ENCODE measurements around the gene APMAP. TPM values are rescaled to one million over a fixed set of nuclear protein-coding genes. Genes with fewer than 3 reads are reported as not detected.

APMAP gene
- total RNA-seq, 2 experiments from 2014 or later: 46.9 to 50.9 TPM

- Mint-ChIP-seq H3K4me1 (ENCODE audit: low read depth) (peaks cover 35% of the 10 kb centered on the region), H3K4me3 (no peak overlapping the region), H3K36me3 (ENCODE audit: low read depth) (peaks cover 28% of the 10 kb centered on the region), H3K9me3 (no peaks in the 10 kb centered on the region), H3K27ac (no peak overlapping the region), H3K27me3 (ENCODE audit: low read depth) (no peaks in the 10 kb centered on the region)
- CTCF ChIA-PET: no interaction called here
- no peak for DNase-seq
- intact Hi-C loops (cut with micrococcal nuclease): no loop called here
Observed at GRCh38 chr20:24957326-24958016, 35.1 kb downstream of the APMAP start.

GRCh38 chr20:24956001-24956841 lies 36.3 kb downstream of the APMAP start:
- no peak overlapping the region for H3K4me3 Mint-ChIP-seq
- intact Hi-C loops (cut with micrococcal nuclease): no loop called here
- CTCF ChIA-PET: no interaction called here
- H3K27ac Mint-ChIP-seq: peak overlapping the region; percentile 30
- H3K27me3 Mint-ChIP-seq (ENCODE audit: low read depth): no peaks in the 10 kb centered on the region
- peaks cover 33% of the 10 kb centered on the region for H3K4me1 Mint-ChIP-seq (ENCODE audit: low read depth)
- no peak for DNase-seq
- no peaks in the 10 kb centered on the region for H3K9me3 Mint-ChIP-seq
- H3K36me3 Mint-ChIP-seq (ENCODE audit: low read depth): peaks cover 26% of the 10 kb centered on the region

DNA sequence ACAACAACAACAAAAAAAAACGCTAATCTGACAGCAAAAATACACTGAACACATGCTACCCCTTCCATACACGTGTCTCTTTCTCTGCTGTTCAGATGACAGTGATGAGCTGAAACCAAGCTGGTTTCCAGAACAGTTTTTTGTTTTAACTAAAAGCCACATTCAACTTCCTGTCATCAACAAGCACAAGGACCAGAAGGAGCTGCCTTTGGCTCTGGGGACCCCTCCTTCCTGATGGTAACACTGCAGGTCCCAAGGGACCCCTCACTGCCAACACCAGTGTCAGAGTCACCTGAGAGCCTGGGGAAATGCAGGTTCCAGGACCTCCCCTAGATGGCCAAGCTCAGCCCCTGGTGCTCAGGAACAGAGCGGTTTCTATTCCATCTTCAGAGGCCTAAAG lies 37.5 kb downstream of the APMAP start:
- Mint-ChIP-seq H3K27me3 (ENCODE audit: low read depth) (no peaks in the 10 kb centered on the region), H3K4me3 (no peak overlapping the region), H3K4me1 (ENCODE audit: low read depth) (peaks cover 29% of the 10 kb centered on the region), H3K9me3 (no peaks in the 10 kb centered on the region), H3K27ac (peak overlapping the region; percentile 84), H3K36me3 (ENCODE audit: low read depth) (peaks cover 22% of the 10 kb centered on the region)
- peak; percentile 39 for DNase-seq
- intact Hi-C loops (cut with micrococcal nuclease): no loop called here
- CTCF ChIA-PET: interaction anchor here (1.0 to 1.5 kb wide), 3 partner anchors 8 to 24 kb away, joined by 3 to 13 read pairs (median 3); no protein-coding TSS in a partner anchor

- Mint-ChIP-seq H3K36me3 (ENCODE audit: low read depth) (peaks cover 22% of the 10 kb centered on the region), H3K27ac (peak overlapping the region; percentile 84), H3K4me3 (no peak overlapping the region), H3K9me3 (no peaks in the 10 kb centered on the region), H3K27me3 (ENCODE audit: low read depth) (no peaks in the 10 kb centered on the region), H3K4me1 (ENCODE audit: low read depth) (peaks cover 32% of the 10 kb centered on the region)
- DNase-seq: no peak
- intact Hi-C loops (cut with micrococcal nuclease): no loop called here
- CTCF ChIA-PET: interaction anchor here (1.0 to 1.5 kb wide), 3 partner anchors 9 to 23 kb away, joined by 3 to 13 read pairs (median 3); no protein-coding TSS in a partner anchor
Observed at GRCh38 chr20:24954566-24954965, 38.0 kb downstream of the APMAP start.

GRCh38 chr20:24954151-24954550 lies 38.4 kb downstream of the APMAP start:
- CTCF ChIA-PET: interaction anchor here (0.8 to 1.5 kb wide), 4 partner anchors 9 to 23 kb away, joined by 3 to 13 read pairs (median 3); no protein-coding TSS in a partner anchor
- no peak overlapping the region for H3K4me3 Mint-ChIP-seq
- H3K9me3 Mint-ChIP-seq: no peaks in the 10 kb centered on the region
- H3K27me3 Mint-ChIP-seq (ENCODE audit: low read depth): no peaks in the 10 kb centered on the region
- no peak for DNase-seq
- H3K27ac Mint-ChIP-seq: peak overlapping the region; percentile 56
- intact Hi-C loops (cut with micrococcal nuclease): no loop called here
- H3K4me1 Mint-ChIP-seq (ENCODE audit: low read depth): peaks cover 36% of the 10 kb centered on the region
- peaks cover 22% of the 10 kb centered on the region for H3K36me3 Mint-ChIP-seq (ENCODE audit: low read depth)

- CTCF ChIA-PET: interaction anchor here (0.8 to 1.0 kb wide), 2 partner anchors 9 to 21 kb away, joined by 3 read pairs; no protein-coding TSS in a partner anchor
- H3K4me3 Mint-ChIP-seq: no peak overlapping the region
- intact Hi-C loops (cut with micrococcal nuclease): no loop called here
- H3K9me3 Mint-ChIP-seq: peaks cover under 1% of the 10 kb centered on the region
- H3K36me3 Mint-ChIP-seq (ENCODE audit: low read depth): peaks cover 21% of the 10 kb centered on the region
- H3K4me1 Mint-ChIP-seq (ENCODE audit: low read depth): peaks cover 41% of the 10 kb centered on the region
- no peaks in the 10 kb centered on the region for H3K27me3 Mint-ChIP-seq (ENCODE audit: low read depth)
- DNase-seq: no peak
- H3K27ac Mint-ChIP-seq: peak overlapping the region; percentile 46
Observed at GRCh38 chr20:24953621-24954133, 38.9 kb downstream of the APMAP start.

GRCh38 chr20:24953209-24953575 lies 39.4 kb downstream of the APMAP start:
- H3K9me3 Mint-ChIP-seq: peaks cover 4% of the 10 kb centered on the region
- peak overlapping the region; percentile 8 for H3K27ac Mint-ChIP-seq
- H3K4me1 Mint-ChIP-seq (ENCODE audit: low read depth): peaks cover 46% of the 10 kb centered on the region
- CTCF ChIA-PET: interaction anchor here (0.8 kb wide), 1 partner anchor 21 kb away, joined by 3 read pairs; no protein-coding TSS in a partner anchor
- intact Hi-C loops (cut with micrococcal nuclease): no loop called here
- H3K27me3 Mint-ChIP-seq (ENCODE audit: low read depth): no peaks in the 10 kb centered on the region
- H3K4me3 Mint-ChIP-seq: no peak overlapping the region
- DNase-seq: no peak
- peaks cover 22% of the 10 kb centered on the region for H3K36me3 Mint-ChIP-seq (ENCODE audit: low read depth)

DNA sequence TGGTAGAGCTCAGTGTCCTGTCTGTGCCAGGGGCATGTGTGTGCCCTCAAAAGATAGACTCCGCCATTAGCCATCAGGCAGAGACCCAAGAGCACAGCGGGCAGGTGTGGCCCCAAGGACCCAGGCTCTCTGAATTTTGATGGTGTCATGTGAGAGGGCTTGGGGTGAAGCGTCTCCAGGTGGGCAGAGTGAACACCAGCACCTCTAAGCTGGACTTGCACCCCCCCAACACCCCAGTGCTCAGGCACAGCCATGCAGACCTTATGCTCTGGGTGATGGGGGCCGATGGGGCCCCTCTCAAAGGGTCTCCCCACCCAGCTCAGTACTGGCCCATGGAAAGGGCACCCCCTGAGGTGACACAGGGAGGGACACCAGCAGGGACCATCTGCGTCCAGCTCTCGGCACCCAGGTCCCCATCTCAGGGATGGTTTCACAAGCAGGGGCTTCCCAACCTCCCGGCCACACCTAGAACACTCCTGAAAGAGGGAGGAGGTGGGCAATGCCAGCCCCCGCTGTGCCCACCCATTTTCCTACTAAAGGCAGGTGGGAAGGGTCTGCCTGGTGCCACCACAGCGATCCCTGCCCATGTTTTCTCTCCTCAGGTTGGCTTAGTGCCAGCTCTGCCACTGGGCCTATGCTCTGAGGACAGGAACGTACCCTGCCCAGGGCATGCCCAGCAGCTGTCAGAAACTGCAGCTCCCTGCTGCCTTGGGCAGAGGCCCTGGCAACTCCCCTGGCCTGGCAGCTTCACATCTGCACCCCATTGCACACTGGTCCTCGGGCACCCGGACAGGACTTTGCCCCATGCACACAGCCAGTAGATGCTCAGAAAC lies 40.0 kb downstream of the APMAP start:
- H3K4me3 Mint-ChIP-seq: no peak overlapping the region
- peaks cover 52% of the 10 kb centered on the region for H3K4me1 Mint-ChIP-seq (ENCODE audit: low read depth)
- intact Hi-C loops (cut with micrococcal nuclease): no loop called here
- peaks cover 27% of the 10 kb centered on the region for H3K36me3 Mint-ChIP-seq (ENCODE audit: low read depth)
- H3K9me3 Mint-ChIP-seq: peaks cover 8% of the 10 kb centered on the region
- no peak for DNase-seq
- no peaks in the 10 kb centered on the region for H3K27me3 Mint-ChIP-seq (ENCODE audit: low read depth)
- CTCF ChIA-PET: no interaction called here
- peak overlapping the region; percentile 41 for H3K27ac Mint-ChIP-seq

DNA sequence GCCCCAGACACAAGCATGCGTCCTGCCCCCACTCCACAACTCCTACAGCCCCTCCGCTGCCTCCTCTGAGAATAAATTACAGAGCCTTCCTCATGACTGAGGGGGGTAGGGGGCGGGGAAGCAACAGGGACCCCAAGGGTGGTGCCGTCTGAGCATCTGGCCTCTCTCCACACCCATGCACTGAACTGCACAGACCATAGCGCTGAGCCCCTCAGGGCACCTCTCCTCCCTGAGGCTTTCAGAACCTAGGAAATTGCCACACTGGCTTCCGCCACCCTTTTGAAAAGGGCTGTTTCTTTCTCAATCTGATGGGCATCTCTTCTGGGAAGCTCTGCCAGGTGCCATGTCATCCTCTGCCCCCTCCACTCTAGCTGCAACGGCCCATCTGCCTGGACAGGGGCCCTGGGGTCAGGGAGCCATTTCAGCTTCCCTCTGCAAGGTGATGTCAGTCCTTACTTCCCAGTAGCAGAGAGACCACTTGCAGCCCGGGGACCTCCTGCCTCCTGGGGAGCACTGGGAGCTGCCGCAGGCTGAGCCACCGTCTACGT lies 40.9 kb downstream of the APMAP start:
- Mint-ChIP-seq H3K27me3 (ENCODE audit: low read depth) (no peaks in the 10 kb centered on the region), H3K4me1 (ENCODE audit: low read depth) (peaks cover 56% of the 10 kb centered on the region), H3K27ac (no peak overlapping the region), H3K4me3 (no peak overlapping the region), H3K9me3 (peaks cover 16% of the 10 kb centered on the region), H3K36me3 (ENCODE audit: low read depth) (peaks cover 34% of the 10 kb centered on the region)
- no peak for DNase-seq
- CTCF ChIA-PET: interaction anchor here (1.2 kb wide), 1 partner anchor 43 kb away, joined by 3 read pairs; no protein-coding TSS in a partner anchor
- intact Hi-C loops (cut with micrococcal nuclease): no loop called here

GRCh38 chr20:24950836-24951525 lies 41.6 kb downstream of the APMAP start:
- no peak for DNase-seq
- peak overlapping the region; percentile 22 for H3K4me3 Mint-ChIP-seq
- peaks cover 32% of the 10 kb centered on the region for H3K36me3 Mint-ChIP-seq (ENCODE audit: low read depth)
- no peak overlapping the region for H3K27ac Mint-ChIP-seq
- peaks cover 52% of the 10 kb centered on the region for H3K4me1 Mint-ChIP-seq (ENCODE audit: low read depth)
- CTCF ChIA-PET: interaction anchor here (1.2 kb wide), 1 partner anchor 43 kb away, joined by 3 read pairs; no protein-coding TSS in a partner anchor
- intact Hi-C loops (cut with micrococcal nuclease): no loop called here
- peaks cover 21% of the 10 kb centered on the region for H3K9me3 Mint-ChIP-seq
- no peaks in the 10 kb centered on the region for H3K27me3 Mint-ChIP-seq (ENCODE audit: low read depth)
